Thyroid gland (tissue), 4 donors: Measurements from ENCODE around the gene CREB3L1. TPM values are rescaled to one million over a fixed set of nuclear protein-coding genes. Genes with fewer than 3 reads are reported as not detected.

ENCODE experiments used
- DNase-seq, 2 donors: peaks; one replicate each; pipeline ENCODE4 v3.0.0-alpha.2; 2019
- H3K27ac ChIP-seq, 3 donors: fragments of 200-600 bp; sonication (generic); 1 replicate in 2 of 3; 2 replicates in 1 of 3; pipeline ENCODE4 v1.5.1; 2016 to 2019; ENCODE audit warnings: mild to moderate bottlenecking in 1 of 3, moderate library complexity in 1 of 3
- H3K27me3 ChIP-seq: fragments of 200-600 bp; sonication (generic); one replicate; pipeline ENCODE4 v1.5.1; 2019
- H3K36me3 ChIP-seq, 2 donors: fragments of 200-600 bp; sonication (generic); one replicate each; pipeline ENCODE4 v1.5.1; 2016 to 2019
- H3K4me1 ChIP-seq, 2 donors: fragments of 200-600 bp; sonication (generic); one replicate each; pipeline ENCODE4 v1.5.1; 2017 to 2019
- H3K4me3 ChIP-seq, 3 donors: fragments of 200-600 bp; sonication (generic); replicated peaks in 1 of 3; 1 replicate in 2 of 3; 2 replicates in 1 of 3; pipeline ENCODE4 v1.5.1; 2016; ENCODE audit warnings: mild to moderate bottlenecking in 1 of 3
- H3K9me3 ChIP-seq: fragments of 200-600 bp; sonication (generic); one replicate; pipeline ENCODE4 v1.5.1; 2017
- CTCF ChIP-seq, 6 experiments: fragments of 200-600 bp in 3 of 6; fragments of 450-650 bp in 3 of 6; sonication (generic) in 3 of 6; IDR thresholded peaks; one replicate each; pipeline ENCODE4 v1.5.1; 2016 to 2019; ENCODE audit warnings: antibody characterized with exemption in 6 of 6, mild to moderate bottlenecking in 2 of 6, inconsistent platforms in 1 of 6, moderate library complexity in 1 of 6
- POLR2A ChIP-seq, 2 donors: fragments of 450-650 bp; IDR thresholded peaks; one replicate each; pipeline ENCODE4 v1.6.1; 2017; ENCODE audit warnings: antibody characterized with exemption in 2 of 2, mild to moderate bottlenecking in 2 of 2, moderate library complexity in 1 of 2
- WGBS, 2 donors: methylation state at CpG; one replicate each; pipeline ENCODE4 v1.1.5; 2017; 5-methylcytosine and 5-hydroxymethylcytosine counted together
- intact Hi-C: fragments of 100-400 bp; cut with DNase I; formaldehyde crosslinking; loops from one replicate; pipeline ENCODE4 v1.15.1; 2023
- total RNA-seq, 4 donors: library from RNA; depleted of rRNA; stranded (reverse); fragments of >200 nt; gene quantifications; one replicate each; pipeline ENCODE4 v1.2.3, GENCODE V29; 2016

Gene CREB3L1
- total RNA-seq, 4 donors from 2014 or later, result 0.88 to 3.1 (median 2.1) TPM

GRCh38 chr11:46267930-46268329 lies 9.5 kb upstream of the CREB3L1 start:
- peaks cover 3 to 12% of the 10 kb centered on the region in 2 donors for H3K4me1 ChIP-seq
- H3K9me3 ChIP-seq, result no peaks in the 10 kb centered on the region
- no peaks in the 10 kb centered on the region for H3K27me3 ChIP-seq
- intact Hi-C loops, result no loop called here
- H3K36me3 ChIP-seq, result no peaks in the 10 kb centered on the region
- no peak overlapping the region for H3K27ac ChIP-seq
- TF ChIP-seq POLR2A (IDR thresholded peaks at IDR 0.05), result no peak
- TF ChIP-seq CTCF (IDR thresholded peaks at IDR 0.05), result no peak
- no peak for DNase-seq
- H3K4me3 ChIP-seq, result no peak overlapping the region

- H3K36me3 ChIP-seq, result no peaks in the 10 kb centered on the region
- H3K9me3 ChIP-seq, result no peaks in the 10 kb centered on the region
- 79 to 90% methylated on average over 5 of the region's 5 CpGs for WGBS, 2 donors
- no peak for TF ChIP-seq POLR2A (IDR thresholded peaks at IDR 0.05)
- no peak for TF ChIP-seq CTCF (IDR thresholded peaks at IDR 0.05)
- intact Hi-C loops, result no loop called here
- H3K4me1 ChIP-seq, result peaks cover 6 to 39% of the 10 kb centered on the region in 2 donors
- DNase-seq, result no peak
- H3K4me3 ChIP-seq, result no peak overlapping the region
- no peaks in the 10 kb centered on the region for H3K27me3 ChIP-seq
- no peak overlapping the region for H3K27ac ChIP-seq
These were observed 6.8 kb upstream of the CREB3L1 start for GRCh38 chr11:46270684-46271083.

- WGBS, 2 donors, result 88 to 100% methylated on average over 1 of the region's 1 CpG
- Histone ChIP-seq H3K4me3 (no peak overlapping the region), H3K27me3 (no peaks in the 10 kb centered on the region), H3K9me3 (no peaks in the 10 kb centered on the region), H3K36me3 (no peaks in the 10 kb centered on the region), H3K27ac (no peak overlapping the region), H3K4me1 (peaks cover 12 to 46% of the 10 kb centered on the region in 2 donors)
- TF ChIP-seq CTCF (IDR thresholded peaks at IDR 0.05) (no peak), POLR2A (IDR thresholded peaks at IDR 0.05) (no peak)
- intact Hi-C loops, result no loop called here
- no peak for DNase-seq
These were observed 6.1 kb upstream of the CREB3L1 start for GRCh38 chr11:46271407-46271806.

GRCh38 chr11:46271875-46272815 lies 5.3 kb upstream of the CREB3L1 start:
- Histone ChIP-seq H3K27ac (peak overlapping the region; percentile 62 to 75 (median 70)), H3K36me3 (no peaks in the 10 kb centered on the region), H3K4me3 (no peak overlapping the region), H3K4me1 (peaks cover 20 to 53% of the 10 kb centered on the region in 2 donors), H3K27me3 (no peaks in the 10 kb centered on the region), H3K9me3 (no peaks in the 10 kb centered on the region)
- no peak for DNase-seq
- intact Hi-C loops, result no loop called here
- no peak for TF ChIP-seq POLR2A (IDR thresholded peaks at IDR 0.05)
- TF ChIP-seq CTCF (IDR thresholded peaks at IDR 0.05), result no peak
- WGBS, 2 donors, result 70 to 75% methylated on average over 16 of the region's 16 CpGs

- no peaks in the 10 kb centered on the region for H3K27me3 ChIP-seq
- intact Hi-C loops, result no loop called here
- H3K36me3 ChIP-seq, result no peaks in the 10 kb centered on the region
- peak; percentile 78 to 80 for DNase-seq
- 51 to 53% methylated on average over 9 of the region's 9 CpGs for WGBS, 2 donors
- H3K9me3 ChIP-seq, result no peaks in the 10 kb centered on the region
- no peak for TF ChIP-seq POLR2A (IDR thresholded peaks at IDR 0.05)
- no peak for TF ChIP-seq CTCF (IDR thresholded peaks at IDR 0.05)
- peak overlapping the region; percentile 62 to 75 (median 70) for H3K27ac ChIP-seq
- peaks cover 21 to 55% of the 10 kb centered on the region in 2 donors for H3K4me1 ChIP-seq
- H3K4me3 ChIP-seq, result no peak overlapping the region
These were observed 4.5 kb upstream of the CREB3L1 start for GRCh38 chr11:46272816-46273427.
